Measurements from ENCODE around the gene TMEM151B. TPM values are rescaled to one million over a fixed set of nuclear protein-coding genes. Genes with fewer than 3 reads are reported as not detected.

Gene TMEM151B
- polyA plus RNA-seq, 1 of the 3 experiments (the other 2 are of a cell fraction) = 0.05 TPM

- ChIA-PET POLR2A (interaction anchor here (0.6 kb wide), 1 partner anchor 1059 kb away, joined by 3 read pairs; no protein-coding TSS in a partner anchor), CTCF (interaction anchor here (0.6 to 2.2 kb wide), 7 partner anchors 8 to 187 kb away, joined by 3 to 13 read pairs (median 3); partner anchors contain the start of gene AARS2)
- no peak overlapping the region for H3K27ac ChIP-seq (ENCODE audit: low read depth in 2 of 2, low read length in 1 of 2)
- no peak overlapping the region for H2AFZ ChIP-seq (ENCODE audit: low read depth)
- no peaks in the 10 kb centered on the region for H4K20me1 ChIP-seq (ENCODE audit: insufficient read depth)
- H3F3A ChIP-seq (replicated peaks; ENCODE audit: insufficient read depth) = no peaks in the 10 kb centered on the region
- no peaks in the 10 kb centered on the region for H3K79me2 ChIP-seq (ENCODE audit: insufficient read depth)
- H3K4me3 ChIP-seq (ENCODE audit: low read depth in 2 of 2, low read length in 1 of 2) = no peak overlapping the region
- DNase-seq = no peak
- no peak overlapping the region for H3K4me2 ChIP-seq
- H3K27me3 ChIP-seq (ENCODE audit: insufficient read depth) = peaks cover 9% of the 10 kb centered on the region
- H3K4me1 ChIP-seq (ENCODE audit: control insufficient read depth in 1 of 2, insufficient read depth in 2 of 2, low read depth in 1 of 2, low read length in 1 of 2) = peaks cover 0 to 5% of the 10 kb centered on the region in 2 experiments; a peak in 1 of 4 replicates
- H3K36me3 ChIP-seq (replicated peaks in 1 of 2; ENCODE audit: control insufficient read depth in 1 of 2, insufficient read depth in 2 of 2, low read length in 1 of 2) = no peaks in the 10 kb centered on the region
- TF ChIP-seq FOXJ3 (CRISPR knock-in tag; IDR thresholded peaks at IDR 0.05) = no peak
- WGBS (ENCODE audit: low lambda C conversion rate) = 8% methylated on average over 4 of the region's 4 CpGs
- no peak overlapping the region for H3K9ac ChIP-seq
- no peaks in the 10 kb centered on the region for H3K9me2 ChIP-seq
- H3K9me3 ChIP-seq = no peaks in the 10 kb centered on the region
These were observed 14.6 kb downstream of the TMEM151B start for GRCh38 chr6:44284867-44285266.

- 74% methylated on average over 16 of the region's 25 CpGs for WGBS (ENCODE audit: low lambda C conversion rate)
- ChIA-PET POLR2A (no interaction called here), CTCF (interaction anchor here (0.6 to 1.5 kb wide), 3 partner anchors 21 to 188 kb away, joined by 3 read pairs; partner anchors contain the start of gene AARS2)
- no peak overlapping the region for H3K9ac ChIP-seq
- DNase-seq = no peak
- no peak overlapping the region for H2AFZ ChIP-seq (ENCODE audit: low read depth)
- H4K20me1 ChIP-seq (ENCODE audit: insufficient read depth) = no peaks in the 10 kb centered on the region
- H3K79me2 ChIP-seq (ENCODE audit: insufficient read depth) = no peaks in the 10 kb centered on the region
- TF ChIP-seq RFX5 (IDR thresholded peaks at IDR 0.05; ENCODE audit: low read length) = no peak
- no peak for TF ChIP-seq GABPA (IDR thresholded peaks at IDR 0.05; ENCODE audit: low read depth)
- TF ChIP-seq REST (IDR thresholded peaks at IDR 0.05; ENCODE audit: low read depth, low read length) = peak; percentile 96
- H3K9me2 ChIP-seq = no peaks in the 10 kb centered on the region
- no peaks in the 10 kb centered on the region for H3K36me3 ChIP-seq (replicated peaks in 1 of 2; ENCODE audit: control insufficient read depth in 1 of 2, insufficient read depth in 2 of 2, low read length in 1 of 2)
- H3K4me2 ChIP-seq = no peak overlapping the region
- H3K4me1 ChIP-seq (ENCODE audit: control insufficient read depth in 1 of 2, insufficient read depth in 2 of 2, low read depth in 1 of 2, low read length in 1 of 2) = peaks cover 0 to 8% of the 10 kb centered on the region in 2 experiments; a peak in 1 of 4 replicates
- H3F3A ChIP-seq (replicated peaks; ENCODE audit: insufficient read depth) = no peaks in the 10 kb centered on the region
- H3K4me3 ChIP-seq (ENCODE audit: low read depth in 2 of 2, low read length in 1 of 2) = no peak overlapping the region
- peaks cover 10% of the 10 kb centered on the region for H3K27me3 ChIP-seq (ENCODE audit: insufficient read depth)
- H3K9me3 ChIP-seq = no peaks in the 10 kb centered on the region
- H3K27ac ChIP-seq (ENCODE audit: low read depth in 2 of 2, low read length in 1 of 2) = no peak overlapping the region
These were observed 15.5 kb downstream of the TMEM151B start for GRCh38 chr6:44285552-44286284.

GRCh38 chr6:44286285-44286565, 16.0 kb downstream of the TMEM151B start:
- CTCF ChIA-PET = no interaction called here
- POLR2A ChIA-PET = no interaction called here
- no peak for DNase-seq
- TF ChIP-seq FOXM1 (IDR thresholded peaks at IDR 0.05; ENCODE audit: low read depth) = no peak
- TF ChIP-seq SIN3A (IDR thresholded peaks at IDR 0.05; ENCODE audit: borderline replicate concordance, low read depth, low read length) = no peak
- TF ChIP-seq USF2 (IDR thresholded peaks at IDR 0.05; ENCODE audit: borderline replicate concordance, low read depth, low read length) = no peak
- TF ChIP-seq POLR2AphosphoS5 (IDR thresholded peaks at IDR 0.05; ENCODE audit: low read depth, low read length) = no peak
- TF ChIP-seq PBX3 (IDR thresholded peaks at IDR 0.05) = no peak
- no peak for TF ChIP-seq MXI1 (IDR thresholded peaks at IDR 0.05; ENCODE audit: low read depth, low read length)
- no peak for TF ChIP-seq SMC3 (IDR thresholded peaks at IDR 0.05; ENCODE audit: low read depth, low read length)
- TF ChIP-seq TCF12 (IDR thresholded peaks at IDR 0.05) = no peak
- TF ChIP-seq FOSL2 (IDR thresholded peaks at IDR 0.05; ENCODE audit: borderline replicate concordance, low read depth) = no peak
- no peak for TF ChIP-seq NRF1 (IDR thresholded peaks at IDR 0.05; ENCODE audit: low read depth, low read length)
- no peak for TF ChIP-seq USF1 (IDR thresholded peaks at IDR 0.05; ENCODE audit: borderline replicate concordance, low read depth)
- no peak for TF ChIP-seq CHD2 (IDR thresholded peaks at IDR 0.05; ENCODE audit: low read length, partially characterized antibody)

More at GRCh38 chr6:44286285-44286565, 16.0 kb downstream of the TMEM151B start:
- H3K36me3 ChIP-seq (replicated peaks in 1 of 2; ENCODE audit: control insufficient read depth in 1 of 2, insufficient read depth in 2 of 2, low read length in 1 of 2) = no peaks in the 10 kb centered on the region
- no peaks in the 10 kb centered on the region for H3K79me2 ChIP-seq (ENCODE audit: insufficient read depth)
- no peak overlapping the region for H3K9ac ChIP-seq
- H3F3A ChIP-seq (replicated peaks; ENCODE audit: insufficient read depth) = no peaks in the 10 kb centered on the region
- no peaks in the 10 kb centered on the region for H3K9me2 ChIP-seq
- H3K9me3 ChIP-seq = no peaks in the 10 kb centered on the region
- WGBS (ENCODE audit: low lambda C conversion rate) = 80% methylated on average over 2 of the region's 12 CpGs
- H2AFZ ChIP-seq (ENCODE audit: low read depth) = no peak overlapping the region
- H3K27ac ChIP-seq (ENCODE audit: low read depth in 2 of 2, low read length in 1 of 2) = no peak overlapping the region
- no peaks in the 10 kb centered on the region for H4K20me1 ChIP-seq (ENCODE audit: insufficient read depth)
- no peak overlapping the region for H3K4me2 ChIP-seq
- peaks cover 10% of the 10 kb centered on the region for H3K27me3 ChIP-seq (ENCODE audit: insufficient read depth)
- H3K4me3 ChIP-seq (ENCODE audit: low read depth in 2 of 2, low read length in 1 of 2) = no peak overlapping the region
- H3K4me1 ChIP-seq (ENCODE audit: control insufficient read depth in 1 of 2, insufficient read depth in 2 of 2, low read depth in 1 of 2, low read length in 1 of 2) = peaks cover 0 to 8% of the 10 kb centered on the region in 2 experiments; a peak in 1 of 4 replicates
